Measurements from ENCODE around the gene PPP1R16B.
A peak's percentile ranks its signal among the peaks of the same experiment; 100 is the strongest.

DNA sequence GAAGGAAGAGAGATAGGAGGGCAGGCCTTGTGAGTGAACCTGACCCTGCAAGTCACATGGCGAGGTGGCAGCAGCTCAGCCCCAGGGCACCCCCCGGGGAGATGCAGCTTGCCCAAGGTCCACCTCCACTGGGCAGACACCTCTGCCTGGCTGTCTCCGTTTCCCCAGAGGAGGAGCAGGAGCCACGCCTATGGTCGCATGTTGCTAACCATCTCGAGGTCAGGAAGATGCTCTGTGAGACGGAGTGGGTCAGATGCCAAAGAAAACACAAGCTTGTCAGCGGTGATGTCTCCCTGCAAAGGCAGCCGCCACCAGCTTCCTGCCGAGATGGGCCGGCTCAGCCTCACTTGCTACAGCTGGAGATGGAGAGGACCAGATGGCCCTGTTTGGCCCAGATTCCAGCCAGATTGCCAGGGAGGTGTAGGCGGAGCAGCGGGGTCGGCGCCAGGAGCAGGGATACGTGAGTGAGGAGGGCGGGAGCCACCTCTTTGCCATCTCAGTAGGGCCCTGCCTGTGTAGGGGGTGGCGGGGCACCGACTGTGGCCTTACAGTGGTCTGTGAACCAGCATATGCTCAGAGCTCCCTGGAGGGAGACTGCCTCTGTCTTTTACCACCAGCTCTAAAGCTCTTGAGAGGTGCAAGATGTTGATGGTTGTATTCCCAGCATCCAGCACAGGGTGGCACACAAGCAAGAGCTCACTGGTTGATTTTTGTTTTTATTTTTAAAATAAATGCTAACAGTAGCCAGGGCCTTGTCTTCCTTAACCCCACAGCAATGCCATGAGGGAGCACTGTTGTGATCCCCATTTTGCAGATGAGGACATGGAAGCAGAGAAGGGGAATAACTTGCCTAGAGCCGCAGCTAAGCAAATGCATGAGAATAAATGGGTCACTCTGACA, 77.8 kb downstream of the PPP1R16B start:
- TF ChIP-seq, protein P1, sequence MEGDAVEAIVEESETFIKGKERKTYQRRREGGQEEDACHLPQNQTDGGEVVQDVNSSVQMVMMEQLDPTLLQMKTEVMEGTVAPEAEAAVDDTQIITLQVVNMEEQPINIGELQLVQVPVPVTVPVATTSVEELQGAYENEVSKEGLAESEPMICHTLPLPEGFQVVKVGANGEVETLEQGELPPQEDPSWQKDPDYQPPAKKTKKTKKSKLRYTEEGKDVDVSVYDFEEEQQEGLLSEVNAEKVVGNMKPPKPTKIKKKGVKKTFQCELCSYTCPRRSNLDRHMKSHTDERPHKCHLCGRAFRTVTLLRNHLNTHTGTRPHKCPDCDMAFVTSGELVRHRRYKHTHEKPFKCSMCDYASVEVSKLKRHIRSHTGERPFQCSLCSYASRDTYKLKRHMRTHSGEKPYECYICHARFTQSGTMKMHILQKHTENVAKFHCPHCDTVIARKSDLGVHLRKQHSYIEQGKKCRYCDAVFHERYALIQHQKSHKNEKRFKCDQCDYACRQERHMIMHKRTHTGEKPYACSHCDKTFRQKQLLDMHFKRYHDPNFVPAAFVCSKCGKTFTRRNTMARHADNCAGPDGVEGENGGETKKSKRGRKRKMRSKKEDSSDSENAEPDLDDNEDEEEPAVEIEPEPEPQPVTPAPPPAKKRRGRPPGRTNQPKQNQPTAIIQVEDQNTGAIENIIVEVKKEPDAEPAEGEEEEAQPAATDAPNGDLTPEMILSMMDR (IDR thresholded peaks at IDR 0.05; ENCODE audit: low read length) = 0 out of 2 replicates have a peak, but pooled peaks have one; percentile 24
- TF ChIP-seq EZH2 (IDR thresholded peaks at IDR 0.05; ENCODE audit: borderline replicate concordance, low read length) = no peak

Data from OCI-LY1 (cell line).